ENCODE data around the gene ABCA2. TPM values are rescaled to one million over a fixed set of nuclear protein-coding genes. Genes with fewer than 3 reads are reported as not detected.

Gene ABCA2
- total and polyA plus RNA-seq, 9 of the 15 experiments (the other 6 are each of a cell fraction or from before 2014, with no cell fraction given): 0.69 to 16.3 (median 6.1) TPM; not detected in 2

DNA sequence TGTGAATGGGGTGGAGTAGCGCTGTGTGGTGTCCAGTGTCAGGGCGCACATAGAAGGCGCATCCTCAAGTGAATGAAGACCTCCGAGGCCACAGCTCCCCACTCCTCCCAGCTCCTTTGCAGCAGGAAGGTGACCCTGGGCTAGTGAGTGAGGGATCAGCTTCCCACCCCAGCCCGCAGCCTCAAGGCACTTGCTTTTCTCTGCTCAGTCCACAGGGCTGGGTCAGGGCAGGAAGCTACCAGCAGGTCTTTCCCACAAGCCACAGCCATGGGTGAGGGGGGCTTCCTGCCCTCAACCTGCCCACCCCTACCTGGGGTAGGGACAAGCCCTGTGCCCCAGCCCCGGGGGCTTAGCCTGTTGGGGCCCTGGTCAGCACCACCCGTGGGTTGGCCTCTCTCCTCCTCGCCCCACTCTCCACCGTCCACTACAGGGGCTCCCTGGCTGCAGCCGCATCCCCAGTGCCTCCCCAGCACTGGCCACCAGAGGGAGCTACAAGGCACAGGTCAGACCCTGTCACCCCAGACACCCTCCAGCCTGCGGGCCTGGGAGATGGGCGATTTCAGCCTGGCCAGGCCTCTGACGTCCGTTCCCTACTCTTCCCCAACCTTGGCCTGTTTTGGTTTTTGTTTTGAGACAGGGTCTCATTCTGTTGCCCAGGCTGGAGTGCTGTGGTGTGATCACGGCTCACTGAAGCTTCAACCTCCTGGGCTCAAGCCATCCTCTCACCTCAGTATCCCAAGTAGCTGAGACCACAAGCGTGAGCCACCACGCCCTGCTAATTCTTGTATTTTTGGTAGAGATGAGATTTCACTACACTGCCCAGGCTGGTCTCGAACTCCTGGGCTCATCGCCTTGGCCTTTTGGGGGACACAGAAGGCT, 1.3 kb upstream of the ABCA2 start:
- no peak overlapping the region for H3K27ac ChIP-seq (ENCODE audit: extremely low read depth, low read depth, low read length)
- 0 out of 2 replicates have a peak overlapping the region, but pooled peaks have one; percentile 93 for H2AFZ ChIP-seq (ENCODE audit: low read depth, low read length)
- intact Hi-C loops (cut with micrococcal nuclease) (loop anchor here (1.0 to 2.0 kb wide), 2 partner anchors 84 to 242 kb away; partner anchors contain the start of genes C8G and FBXW5), in situ Hi-C loops (cut with MboI) (no loop called here)
- peak overlapping the region in 1 of 2 experiments; percentile 92; a peak in 2 of 4 replicates for H3K9ac ChIP-seq (ENCODE audit: insufficient read depth in 1 of 2, low read depth in 2 of 2, low read length in 2 of 2)
- peak; percentile 89 for FAIRE-seq
- peaks cover 3% of the 10 kb centered on the region; the same call in 1 of the 3 replicates for H3K79me2 ChIP-seq (ENCODE audit: control insufficient read depth, insufficient read depth, low read length)
- H3K4me1 ChIP-seq (replicated peaks in 1 of 2; ENCODE audit: control insufficient read depth in 2 of 2, insufficient read depth in 2 of 2, low read length in 2 of 2): peaks cover 9 to 84% of the 10 kb centered on the region in 2 experiments; a peak in 4 of 5 replicates
- peak overlapping the region; percentile 86 for H3K4me2 ChIP-seq (ENCODE audit: insufficient read depth, low read length)
- no TSS peak for BruUV-seq (replicated peaks)
- no peaks in the 10 kb centered on the region for H3K27me3 ChIP-seq (ENCODE audit: control insufficient read depth in 2 of 2, insufficient read depth in 2 of 2, low read length in 2 of 2)
- H3K36me3 ChIP-seq (ENCODE audit: control insufficient read depth, insufficient read depth, low read length): no peaks in the 10 kb centered on the region
- H4K20me1 ChIP-seq (replicated peaks; ENCODE audit: control insufficient read depth, insufficient read depth, low read length): no peaks in the 10 kb centered on the region
- no peaks in the 10 kb centered on the region for H3K9me1 ChIP-seq (ENCODE audit: control insufficient read depth, insufficient read depth, low read length)
- DNase-seq (ENCODE audit: extremely low read depth in 1 of 4, low spot score in 3 of 4): peak; percentile 78 to 89 (median 80)
- ATAC-seq: peak; percentile 93
- WGBS (ENCODE audit: insufficient coverage, low coverage, missing lambda C conversion rate): 17% methylated on average over 19 of the region's 19 CpGs
- POLR2A ChIA-PET: interaction anchor here (0.6 to 1.0 kb wide), 5 partner anchors 8 to 611 kb away, joined by 3 to 4 read pairs (median 3); no protein-coding TSS in a partner anchor
- CTCF ChIA-PET (ENCODE audit: low intra/inter-chr PET ratio): interaction anchor here (0.9 to 3.0 kb wide), 5 partner anchors 15 to 245 kb away, joined by 3 to 17 read pairs (median 4); partner anchors contain the start of gene TMEM141
- H3K4me3 ChIP-seq: peak overlapping the region; percentile 66
- H3K9me3 ChIP-seq (replicated peaks; ENCODE audit: control insufficient read depth, insufficient read depth, low read depth, low read length): no peaks in the 10 kb centered on the region
- no peak for TF ChIP-seq NR2C2 (CRISPR knock-in tag; IDR thresholded peaks at IDR 0.05)
- TF ChIP-seq NR2C2 (tag; IDR thresholded peaks at IDR 0.05): no peak
- TF ChIP-seq OTX1 (CRISPR knock-in tag; IDR thresholded peaks at IDR 0.05): no peak
- TF ChIP-seq COPS2 (conservative IDR thresholded peaks at IDR 0.05): no peak
- peak; percentile 63; the same call in 1 of the 2 replicates for TF ChIP-seq RB1 (IDR thresholded peaks at IDR 0.05; ENCODE audit: low read depth)
- TF ChIP-seq KLF16 (IDR thresholded peaks at IDR 0.05): peak; percentile 62
- no peak for TF ChIP-seq THRAP3 (IDR thresholded peaks at IDR 0.05; ENCODE audit: borderline replicate concordance)
- TF ChIP-seq NONO (IDR thresholded peaks at IDR 0.05; ENCODE audit: low read depth in 2 of 2, low read length in 1 of 2): no peak
- no peak for TF ChIP-seq ZNF239 (CRISPR knock-in tag; IDR thresholded peaks at IDR 0.05)
- no peak for TF ChIP-seq ZFPM2 (CRISPR knock-in tag; IDR thresholded peaks at IDR 0.05)
- no peak for TF ChIP-seq ETV1 (tag; conservative IDR thresholded peaks at IDR 0.05; ENCODE audit: low read depth)
- TF ChIP-seq NFXL1 (CRISPR knock-in tag; IDR thresholded peaks at IDR 0.05): no peak
- TF ChIP-seq, protein P1, sequence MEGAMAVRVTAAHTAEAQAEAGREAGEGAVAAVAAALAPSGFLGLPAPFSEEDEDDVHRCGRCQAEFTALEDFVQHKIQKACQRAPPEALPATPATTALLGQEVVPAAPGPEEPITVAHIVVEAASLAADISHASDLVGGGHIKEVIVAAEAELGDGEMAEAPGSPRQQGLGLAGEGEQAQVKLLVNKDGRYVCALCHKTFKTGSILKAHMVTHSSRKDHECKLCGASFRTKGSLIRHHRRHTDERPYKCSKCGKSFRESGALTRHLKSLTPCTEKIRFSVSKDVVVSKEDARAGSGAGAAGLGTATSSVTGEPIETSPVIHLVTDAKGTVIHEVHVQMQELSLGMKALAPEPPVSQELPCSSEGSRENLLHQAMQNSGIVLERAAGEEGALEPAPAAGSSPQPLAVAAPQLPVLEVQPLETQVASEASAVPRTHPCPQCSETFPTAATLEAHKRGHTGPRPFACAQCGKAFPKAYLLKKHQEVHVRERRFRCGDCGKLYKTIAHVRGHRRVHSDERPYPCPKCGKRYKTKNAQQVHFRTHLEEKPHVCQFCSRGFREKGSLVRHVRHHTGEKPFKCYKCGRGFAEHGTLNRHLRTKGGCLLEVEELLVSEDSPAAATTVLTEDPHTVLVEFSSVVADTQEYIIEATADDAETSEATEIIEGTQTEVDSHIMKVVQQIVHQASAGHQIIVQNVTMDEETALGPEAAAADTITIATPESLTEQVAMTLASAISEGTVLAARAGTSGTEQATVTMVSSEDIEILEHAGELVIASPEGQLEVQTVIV (CRISPR knock-in tag; IDR thresholded peaks at IDR 0.05; ENCODE audit: borderline replicate concordance): no peak
- TF ChIP-seq MAFF (IDR thresholded peaks at IDR 0.05; ENCODE audit: low read length): no peak
- peak; percentile 15 to 49; a peak in 3 of 4 replicates for TF ChIP-seq RAD21 (CRISPR knock-in tag; conservative IDR thresholded peaks at IDR 0.05 in 1 of 2, IDR thresholded peaks at IDR 0.05 in 1 of 2)
- no peak for TF ChIP-seq GATAD2A (IDR thresholded peaks at IDR 0.05)
- no peak for TF ChIP-seq CBX3 (IDR thresholded peaks at IDR 0.05; ENCODE audit: borderline replicate concordance in 1 of 2, low read length in 2 of 2)
- TF ChIP-seq TAF1 (IDR thresholded peaks at IDR 0.05; ENCODE audit: control insufficient read depth, extremely low read depth, insufficient read depth, low read length, severe bottlenecking): no peak
